Progenitor cell of endocrine pancreas (in vitro differentiated cells): ENCODE data around the gene ACTL6A. TPM values are rescaled to one million over a fixed set of nuclear protein-coding genes. Genes with fewer than 3 reads are reported as not detected.
A peak's percentile ranks its signal among the peaks of the same experiment; 100 is the strongest.
"Not testable (repeated sequence)": the region's sequence is repeated elsewhere in the genome, so short reads cannot be mapped to it uniquely, and the experiment has no call there.

Experiments used
- DNase-seq: peaks from one replicate; pipeline ENCODE4 v3.0.0; 2021; ENCODE audit warnings: low spot score; ENCODE audit not compliant: unreplicated experiment
- H3K27ac Mint-ChIP-seq: 2 replicates; pipeline ENCODE4 v1.8.0; 2021; ENCODE audit warnings: mild to moderate bottlenecking, moderate library complexity, mixed read lengths
- H3K27me3 Mint-ChIP-seq: 2 replicates; pipeline ENCODE4 v1.8.0; 2021; ENCODE audit warnings: mixed read lengths
- H3K36me3 Mint-ChIP-seq: 2 replicates; pipeline ENCODE4 v1.8.0; 2022; ENCODE audit warnings: mixed read lengths; ENCODE audit not compliant: insufficient read depth
- H3K4me1 Mint-ChIP-seq: 2 replicates; pipeline ENCODE4 v1.8.0; 2021; ENCODE audit warnings: low read depth, mixed read lengths
- H3K4me3 Mint-ChIP-seq: 2 replicates; pipeline ENCODE4 v1.8.0; 2021; ENCODE audit warnings: low read depth, mild to moderate bottlenecking, moderate library complexity, mixed read lengths
- H3K9me3 Mint-ChIP-seq: 2 replicates; pipeline ENCODE4 v1.8.0; 2021; ENCODE audit warnings: low read depth, mixed read lengths
- long read RNA-seq: library from polyadenylated mRNA; unstranded; transcript quantifications from one replicate; pipeline ENCODE4 v2.0.0, GENCODE V29; 2020
- total RNA-seq: library from RNA; stranded (reverse); gene quantifications from 2 replicates; pipeline ENCODE4 v1.2.1, GENCODE V29; 2021
- TF ChIP-seq, protein P1 (sequence below): fragments of 200-600 bp; sonication (generic); IDR thresholded peaks from one replicate; pipeline ENCODE4 v1.5.0; 2021; ENCODE audit warnings: antibody characterized with exemption, mild to moderate bottlenecking; ENCODE audit not compliant: unreplicated experiment

Gene ACTL6A
- 72.4 and 75.6 TPM in 2 replicates for total RNA-seq
- long read RNA-seq, transcript ACTL6A-203 (14 exons, 1,750 nt), result minor isoform, 89 of 629 reads
- long read RNA-seq, transcript ACTL6A-202 (14 exons, 1,901 nt), result major isoform, 488 of 629 reads
- long read RNA-seq, transcript ACTL6A-213 (3 exons, 597 nt), result minor isoform, 11 of 629 reads
- long read RNA-seq, partial matches to known transcripts, result 13 of 629 reads
- long read RNA-seq, other reads (novel, unspliced or antisense), result 28 of 629 reads

DNA sequence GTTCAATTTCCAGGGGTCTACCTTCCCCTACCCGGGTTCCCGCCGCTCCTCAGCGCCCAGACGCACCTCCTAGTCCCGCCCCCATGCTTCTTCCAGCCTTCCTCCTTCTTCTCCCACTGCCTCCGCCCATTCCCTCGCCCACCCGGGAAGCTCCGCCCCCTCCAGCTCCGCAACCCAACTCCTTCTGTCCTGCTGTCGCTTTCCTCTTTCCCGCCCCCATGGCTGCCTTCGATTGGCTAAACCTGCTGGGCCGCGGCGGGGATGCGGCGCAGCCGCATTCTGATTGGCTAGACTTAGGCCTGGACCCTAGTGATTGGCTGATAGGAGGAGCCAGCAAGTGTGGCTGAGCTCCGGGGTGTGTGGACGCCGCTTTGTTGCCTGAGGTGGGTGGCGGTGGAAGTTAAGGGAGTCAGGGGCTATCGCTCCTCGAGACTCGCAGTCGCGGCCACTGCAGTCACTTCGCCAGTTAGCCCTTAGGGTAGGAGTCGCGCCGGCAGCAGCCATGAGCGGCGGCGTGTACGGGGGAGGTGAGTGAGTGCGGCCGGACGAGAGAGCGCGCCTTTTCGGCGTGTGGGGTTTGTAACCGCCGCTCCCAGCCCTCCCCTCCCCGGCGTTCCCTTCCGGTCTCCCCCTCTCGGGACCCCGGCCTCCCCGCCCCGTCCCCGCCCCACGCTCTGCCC, at the start of gene ACTL6A:
Gene ACTL6A (plus strand): TSS at position 336 of the 680 bp plus-strand sequence. CDS start 167 bp downstream, at position 503.
- H3K27me3 Mint-ChIP-seq, result no peaks in the 10 kb centered on the region
- peak; percentile 99 for DNase-seq

DNA sequence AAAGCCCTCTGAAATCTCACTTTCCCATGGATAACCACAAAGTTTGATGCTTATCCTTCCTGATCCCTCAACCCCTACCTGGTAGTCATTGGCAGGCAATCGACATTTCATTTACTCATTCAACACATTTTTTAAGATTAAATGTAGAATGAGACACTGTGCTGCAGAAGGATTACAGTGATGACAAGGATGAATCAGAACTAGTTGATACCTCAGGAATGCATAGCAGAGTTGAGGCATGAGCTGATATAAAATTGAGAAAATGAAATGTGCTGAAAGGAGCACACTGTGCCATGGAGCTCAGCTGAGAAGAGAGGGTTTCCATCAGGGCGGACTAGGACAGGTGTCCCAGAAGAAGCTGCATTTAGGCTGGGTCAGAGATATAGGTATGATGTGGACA, 48.9 kb upstream of the ACTL6A start:
- H3K9me3 Mint-ChIP-seq, result no peaks in the 10 kb centered on the region
- H3K4me1 Mint-ChIP-seq, result no peaks in the 10 kb centered on the region
- H3K4me3 Mint-ChIP-seq, result no peak overlapping the region
- no peak overlapping the region for H3K27ac Mint-ChIP-seq
- TF ChIP-seq, protein P1, sequence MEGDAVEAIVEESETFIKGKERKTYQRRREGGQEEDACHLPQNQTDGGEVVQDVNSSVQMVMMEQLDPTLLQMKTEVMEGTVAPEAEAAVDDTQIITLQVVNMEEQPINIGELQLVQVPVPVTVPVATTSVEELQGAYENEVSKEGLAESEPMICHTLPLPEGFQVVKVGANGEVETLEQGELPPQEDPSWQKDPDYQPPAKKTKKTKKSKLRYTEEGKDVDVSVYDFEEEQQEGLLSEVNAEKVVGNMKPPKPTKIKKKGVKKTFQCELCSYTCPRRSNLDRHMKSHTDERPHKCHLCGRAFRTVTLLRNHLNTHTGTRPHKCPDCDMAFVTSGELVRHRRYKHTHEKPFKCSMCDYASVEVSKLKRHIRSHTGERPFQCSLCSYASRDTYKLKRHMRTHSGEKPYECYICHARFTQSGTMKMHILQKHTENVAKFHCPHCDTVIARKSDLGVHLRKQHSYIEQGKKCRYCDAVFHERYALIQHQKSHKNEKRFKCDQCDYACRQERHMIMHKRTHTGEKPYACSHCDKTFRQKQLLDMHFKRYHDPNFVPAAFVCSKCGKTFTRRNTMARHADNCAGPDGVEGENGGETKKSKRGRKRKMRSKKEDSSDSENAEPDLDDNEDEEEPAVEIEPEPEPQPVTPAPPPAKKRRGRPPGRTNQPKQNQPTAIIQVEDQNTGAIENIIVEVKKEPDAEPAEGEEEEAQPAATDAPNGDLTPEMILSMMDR, result no peak
- DNase-seq, result no peak
- H3K27me3 Mint-ChIP-seq, result peaks cover 5% of the 10 kb centered on the region
- no peaks in the 10 kb centered on the region for H3K36me3 Mint-ChIP-seq

More for the DNA sequence above, at the start of gene ACTL6A:
- peak within 1 kb of the TSS; percentile 99 for H3K27ac Mint-ChIP-seq
- TF ChIP-seq, protein P1, result no peak
- peaks cover 14% of the 10 kb centered on the region for H3K4me1 Mint-ChIP-seq
- H3K36me3 Mint-ChIP-seq, result no peaks in the 10 kb centered on the region
- peak within 1 kb of the TSS; percentile 99 for H3K4me3 Mint-ChIP-seq
- H3K9me3 Mint-ChIP-seq, result no peaks in the 10 kb centered on the region

DNA sequence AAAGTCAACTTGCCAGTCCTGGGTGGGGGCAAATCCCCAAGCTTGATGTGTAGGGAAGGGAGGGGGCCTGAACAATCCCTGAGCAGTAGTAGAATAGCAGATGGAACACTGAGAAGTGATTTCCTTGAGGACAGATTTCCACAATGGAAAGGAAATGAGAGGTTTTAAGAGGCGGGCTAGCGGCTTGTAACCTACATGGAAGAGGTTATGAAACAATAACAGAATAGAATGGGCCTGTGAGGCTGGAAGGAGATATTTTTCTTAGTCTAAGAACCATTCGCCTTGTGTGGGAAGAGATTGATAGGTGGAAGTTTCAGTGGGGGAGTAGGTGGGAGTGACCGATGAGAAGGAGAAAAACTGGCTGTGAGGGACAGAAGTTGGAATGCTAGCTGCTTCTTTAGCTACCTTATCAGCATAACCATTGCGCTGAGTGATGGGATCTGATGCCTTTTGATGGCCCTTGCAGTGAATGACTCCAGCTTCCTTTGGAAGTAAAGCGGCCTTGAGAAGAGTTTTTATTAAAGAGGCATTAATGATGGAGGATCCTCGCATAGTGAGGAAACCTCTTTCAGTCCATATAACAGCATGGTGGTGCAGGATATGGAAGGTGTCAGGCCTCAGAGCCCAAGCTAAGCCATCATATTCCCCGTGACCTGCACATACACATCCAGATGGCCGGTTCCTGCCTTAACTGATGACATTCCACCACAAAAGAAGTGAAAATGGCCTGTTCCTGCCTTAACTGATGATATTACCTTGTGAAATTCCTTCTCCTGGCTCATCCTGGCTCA, 46.1 kb upstream of the ACTL6A start:
- H3K4me1 Mint-ChIP-seq, H3K9me3 Mint-ChIP-seq, H3K4me3 Mint-ChIP-seq, H3K36me3 Mint-ChIP-seq, DNase-seq, H3K27me3 Mint-ChIP-seq, H3K27ac Mint-ChIP-seq: not testable (repeated sequence)

DNA sequence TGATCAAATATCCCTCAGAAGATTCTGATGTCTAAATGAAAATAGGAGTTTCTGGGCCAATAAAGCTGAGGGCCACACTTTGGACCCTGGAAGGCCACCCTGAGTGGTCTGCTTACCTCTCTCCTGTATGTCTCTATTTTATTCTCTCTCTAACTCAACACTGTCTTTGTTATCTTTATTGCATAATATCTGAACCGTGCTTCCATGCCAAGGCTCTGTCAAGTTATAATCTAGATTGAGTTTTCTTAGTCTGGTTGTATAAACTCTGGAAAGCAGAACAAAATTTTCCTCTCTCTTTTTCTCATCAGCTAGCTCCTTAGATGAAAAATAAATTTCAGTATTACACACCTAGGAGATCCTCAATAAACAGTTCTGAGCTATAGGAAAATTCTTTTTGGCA, 36.2 kb upstream of the ACTL6A start:
- H3K4me1 Mint-ChIP-seq, result no peaks in the 10 kb centered on the region
- TF ChIP-seq, protein P1, result no peak
- DNase-seq, result no peak
- H3K9me3 Mint-ChIP-seq, result no peaks in the 10 kb centered on the region
- no peak overlapping the region for H3K27ac Mint-ChIP-seq
- no peaks in the 10 kb centered on the region for H3K36me3 Mint-ChIP-seq
- no peaks in the 10 kb centered on the region for H3K27me3 Mint-ChIP-seq
- no peak overlapping the region for H3K4me3 Mint-ChIP-seq

DNA sequence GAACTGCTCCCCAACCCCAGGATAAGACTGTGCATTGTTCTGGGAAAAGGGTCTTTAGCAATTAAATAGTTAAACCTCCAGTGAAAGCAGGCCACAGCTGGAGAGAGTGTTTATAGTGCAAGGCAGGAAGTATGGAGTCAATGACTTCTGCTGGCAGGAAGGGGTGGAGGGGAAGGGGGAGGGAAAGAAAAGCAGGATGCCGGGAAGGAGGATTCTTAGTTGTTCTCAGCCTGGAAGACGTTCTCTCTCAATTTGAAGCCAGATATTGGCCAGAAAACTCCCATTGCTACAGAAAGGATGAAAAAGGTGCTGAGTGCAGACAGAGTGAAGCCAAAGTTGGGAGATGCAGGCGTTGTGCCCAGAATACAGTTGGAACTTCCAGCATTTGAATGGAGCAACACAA, 35.7 kb upstream of the ACTL6A start:
- peak overlapping the region; percentile 46 for H3K4me3 Mint-ChIP-seq
- no peak for DNase-seq
- H3K36me3 Mint-ChIP-seq, result no peaks in the 10 kb centered on the region
- H3K9me3 Mint-ChIP-seq, result no peaks in the 10 kb centered on the region
- no peaks in the 10 kb centered on the region for H3K4me1 Mint-ChIP-seq
- peak overlapping the region; percentile 31 for H3K27ac Mint-ChIP-seq
- H3K27me3 Mint-ChIP-seq, result no peaks in the 10 kb centered on the region
- TF ChIP-seq, protein P1, result no peak
